Tibial nerve (tissue), 3 donors: ENCODE results near the gene IL25.

Experiments
- POLR2A ChIP-seq, 2 donors: fragments of 450-650 bp; IDR thresholded peaks; one replicate each; pipeline ENCODE4 v1.6.1; 2017; ENCODE audit warnings: antibody characterized with exemption in 2 of 2, mild to moderate bottlenecking in 2 of 2, moderate library complexity in 2 of 2
- TF ChIP-seq, protein P1 (sequence below), 5 experiments: fragments of 200-600 bp in 3 of 5; fragments of 450-650 bp in 2 of 5; sonication (generic) in 3 of 5; IDR thresholded peaks; one replicate each; pipeline ENCODE4 v1.5.1; 2016 to 2019; ENCODE audit warnings: antibody characterized with exemption in 5 of 5, mild to moderate bottlenecking in 3 of 5, moderate library complexity in 2 of 5

DNA sequence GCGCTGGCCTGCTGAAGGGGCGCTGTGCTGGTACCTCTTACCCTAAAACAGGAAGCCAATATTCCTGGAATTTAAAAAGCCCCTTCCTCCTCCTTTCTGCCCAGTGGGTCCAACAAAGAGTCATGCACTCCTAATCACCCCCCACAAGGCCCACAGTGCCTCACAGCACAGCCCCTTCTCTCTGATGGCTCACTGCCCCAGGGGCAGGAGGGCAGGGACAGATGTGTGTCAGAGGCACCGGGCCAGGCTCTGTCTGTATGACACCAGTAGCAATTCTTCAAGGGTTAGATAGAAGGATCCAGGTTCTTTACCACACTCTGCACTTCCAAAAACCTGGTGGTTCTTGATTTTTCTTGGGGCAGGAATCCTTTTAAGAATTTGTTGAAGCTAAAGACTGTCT is 26.5 kb downstream of the IL25 start:
- TF ChIP-seq, protein P1, sequence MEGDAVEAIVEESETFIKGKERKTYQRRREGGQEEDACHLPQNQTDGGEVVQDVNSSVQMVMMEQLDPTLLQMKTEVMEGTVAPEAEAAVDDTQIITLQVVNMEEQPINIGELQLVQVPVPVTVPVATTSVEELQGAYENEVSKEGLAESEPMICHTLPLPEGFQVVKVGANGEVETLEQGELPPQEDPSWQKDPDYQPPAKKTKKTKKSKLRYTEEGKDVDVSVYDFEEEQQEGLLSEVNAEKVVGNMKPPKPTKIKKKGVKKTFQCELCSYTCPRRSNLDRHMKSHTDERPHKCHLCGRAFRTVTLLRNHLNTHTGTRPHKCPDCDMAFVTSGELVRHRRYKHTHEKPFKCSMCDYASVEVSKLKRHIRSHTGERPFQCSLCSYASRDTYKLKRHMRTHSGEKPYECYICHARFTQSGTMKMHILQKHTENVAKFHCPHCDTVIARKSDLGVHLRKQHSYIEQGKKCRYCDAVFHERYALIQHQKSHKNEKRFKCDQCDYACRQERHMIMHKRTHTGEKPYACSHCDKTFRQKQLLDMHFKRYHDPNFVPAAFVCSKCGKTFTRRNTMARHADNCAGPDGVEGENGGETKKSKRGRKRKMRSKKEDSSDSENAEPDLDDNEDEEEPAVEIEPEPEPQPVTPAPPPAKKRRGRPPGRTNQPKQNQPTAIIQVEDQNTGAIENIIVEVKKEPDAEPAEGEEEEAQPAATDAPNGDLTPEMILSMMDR (IDR thresholded peaks at IDR 0.05), result no peak
- TF ChIP-seq POLR2A (IDR thresholded peaks at IDR 0.05), result no peak
